AG09309 (cell line): ENCODE results near the gene KLF15.

Experiments
- DNase-seq: peaks from one replicate; pipeline ENCODE4 v3.0.0-alpha.2; 2010; ENCODE audit warnings: low read depth
- H3K4me3 ChIP-seq: 2 replicates; pipeline ENCODE4 v1.5.1; 2011; ENCODE audit warnings: mild to moderate bottlenecking, low read depth, low read length, moderate library complexity; ENCODE audit not compliant: control insufficient read depth
- TF ChIP-seq, protein P1 (sequence below): IDR thresholded peaks from 2 replicates; pipeline ENCODE4 v1.5.1; 2011; ENCODE audit warnings: mild to moderate bottlenecking, low read depth, low read length, inconsistent platforms; ENCODE audit not compliant: insufficient read depth, control insufficient read depth; ENCODE audit errors: missing control alignments

Gene KLF15

DNA sequence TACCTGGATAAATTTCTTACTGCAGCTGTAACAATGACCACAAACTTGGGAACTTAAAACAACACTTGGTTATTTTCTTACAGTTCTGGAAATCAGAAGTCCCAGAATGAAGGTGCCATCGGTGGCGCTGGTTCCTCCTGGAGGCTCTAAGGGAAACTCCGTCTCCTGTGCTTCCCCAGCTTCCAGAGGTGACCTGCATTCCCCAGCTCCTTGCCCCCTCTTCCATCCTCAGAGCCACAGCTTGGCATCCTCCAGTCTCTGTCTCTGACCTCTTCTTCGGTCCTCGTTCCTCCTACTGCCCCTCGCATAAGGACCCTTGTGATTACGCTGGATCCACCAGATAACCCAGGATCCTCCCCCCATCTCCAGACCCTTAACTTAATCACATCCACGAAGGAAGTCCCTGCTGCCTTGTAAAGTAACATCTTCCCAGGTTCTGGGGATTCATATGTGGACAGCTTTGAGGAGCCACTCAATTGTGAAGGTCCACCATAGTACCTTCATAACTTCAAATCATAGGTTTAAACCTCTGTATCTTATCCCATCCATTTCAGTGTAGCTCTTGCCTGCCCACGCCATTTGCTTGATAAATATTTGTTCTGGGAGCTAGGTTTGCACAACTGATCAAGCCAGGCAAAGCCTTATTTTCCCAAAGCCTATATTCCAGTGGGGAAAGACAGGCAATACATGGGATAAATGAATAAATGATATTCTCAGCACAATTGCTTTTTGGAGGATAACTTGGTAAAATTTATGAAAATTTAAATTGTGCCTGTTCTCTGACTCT lies 34.8 kb downstream of the KLF15 start:
- no peak for DNase-seq
- H3K4me3 ChIP-seq, result no peak overlapping the region
- TF ChIP-seq, protein P1, sequence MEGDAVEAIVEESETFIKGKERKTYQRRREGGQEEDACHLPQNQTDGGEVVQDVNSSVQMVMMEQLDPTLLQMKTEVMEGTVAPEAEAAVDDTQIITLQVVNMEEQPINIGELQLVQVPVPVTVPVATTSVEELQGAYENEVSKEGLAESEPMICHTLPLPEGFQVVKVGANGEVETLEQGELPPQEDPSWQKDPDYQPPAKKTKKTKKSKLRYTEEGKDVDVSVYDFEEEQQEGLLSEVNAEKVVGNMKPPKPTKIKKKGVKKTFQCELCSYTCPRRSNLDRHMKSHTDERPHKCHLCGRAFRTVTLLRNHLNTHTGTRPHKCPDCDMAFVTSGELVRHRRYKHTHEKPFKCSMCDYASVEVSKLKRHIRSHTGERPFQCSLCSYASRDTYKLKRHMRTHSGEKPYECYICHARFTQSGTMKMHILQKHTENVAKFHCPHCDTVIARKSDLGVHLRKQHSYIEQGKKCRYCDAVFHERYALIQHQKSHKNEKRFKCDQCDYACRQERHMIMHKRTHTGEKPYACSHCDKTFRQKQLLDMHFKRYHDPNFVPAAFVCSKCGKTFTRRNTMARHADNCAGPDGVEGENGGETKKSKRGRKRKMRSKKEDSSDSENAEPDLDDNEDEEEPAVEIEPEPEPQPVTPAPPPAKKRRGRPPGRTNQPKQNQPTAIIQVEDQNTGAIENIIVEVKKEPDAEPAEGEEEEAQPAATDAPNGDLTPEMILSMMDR, result no peak

DNA sequence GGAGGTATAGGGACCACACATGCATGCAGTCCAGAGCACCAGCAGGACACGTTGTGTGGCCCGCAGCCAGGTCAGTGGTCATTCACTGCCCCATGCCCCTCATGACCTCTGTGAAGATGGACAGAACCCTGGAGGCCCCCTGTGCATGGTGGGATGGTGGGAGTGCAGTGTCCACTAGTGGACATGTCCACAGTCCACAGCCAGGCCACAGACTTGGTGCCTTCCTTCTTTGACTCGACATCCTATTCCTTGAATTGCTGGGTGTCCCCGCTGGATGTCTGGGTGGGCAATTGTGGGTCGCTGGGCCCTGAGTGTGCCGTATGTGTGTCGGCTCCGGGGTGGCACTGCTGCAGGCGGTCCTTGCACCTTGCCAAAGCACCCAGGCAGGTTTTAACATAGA lies 35.7 kb downstream of the KLF15 start:
- no peak for DNase-seq
- no peak overlapping the region for H3K4me3 ChIP-seq
- TF ChIP-seq, protein P1, result no peak

DNA sequence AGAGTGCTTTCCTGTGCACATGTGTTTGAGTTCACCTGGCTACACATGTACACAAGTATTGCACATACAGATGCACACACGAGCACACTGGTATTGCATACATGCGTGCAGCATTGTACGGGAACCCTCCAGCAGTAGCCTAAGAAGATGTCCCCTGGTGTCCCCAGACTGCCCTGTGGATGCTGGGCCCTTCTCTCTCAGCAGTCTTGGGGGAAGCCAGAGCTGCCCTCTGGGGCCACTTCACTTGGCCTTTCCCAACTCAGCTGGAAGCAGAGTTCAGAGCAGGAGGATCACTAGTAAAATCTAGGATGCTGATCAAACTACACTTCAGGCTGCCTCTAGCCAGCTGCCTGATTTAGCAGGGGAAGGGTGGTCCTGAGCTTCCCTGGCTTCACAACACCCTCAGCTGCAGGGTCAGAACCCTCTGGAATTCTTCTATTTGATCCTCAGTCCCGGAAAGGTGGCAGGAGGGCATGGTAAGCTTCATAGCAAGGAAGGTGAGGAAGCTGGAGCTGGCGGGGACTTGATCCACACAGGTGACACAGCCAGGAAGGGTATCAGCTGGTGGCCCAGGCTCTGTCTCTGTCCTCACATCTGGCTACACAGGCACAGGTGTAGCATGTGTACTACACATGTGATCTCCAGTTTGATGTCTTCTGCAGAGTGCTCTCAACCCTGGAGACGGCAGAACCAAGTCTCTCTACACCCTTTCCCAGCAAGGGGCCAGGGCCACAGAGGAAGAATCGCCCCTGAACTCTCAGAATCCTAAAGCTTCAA lies 36.5 kb downstream of the KLF15 start:
- DNase-seq, result no peak
- TF ChIP-seq, protein P1, result no peak
- no peak overlapping the region for H3K4me3 ChIP-seq

DNA sequence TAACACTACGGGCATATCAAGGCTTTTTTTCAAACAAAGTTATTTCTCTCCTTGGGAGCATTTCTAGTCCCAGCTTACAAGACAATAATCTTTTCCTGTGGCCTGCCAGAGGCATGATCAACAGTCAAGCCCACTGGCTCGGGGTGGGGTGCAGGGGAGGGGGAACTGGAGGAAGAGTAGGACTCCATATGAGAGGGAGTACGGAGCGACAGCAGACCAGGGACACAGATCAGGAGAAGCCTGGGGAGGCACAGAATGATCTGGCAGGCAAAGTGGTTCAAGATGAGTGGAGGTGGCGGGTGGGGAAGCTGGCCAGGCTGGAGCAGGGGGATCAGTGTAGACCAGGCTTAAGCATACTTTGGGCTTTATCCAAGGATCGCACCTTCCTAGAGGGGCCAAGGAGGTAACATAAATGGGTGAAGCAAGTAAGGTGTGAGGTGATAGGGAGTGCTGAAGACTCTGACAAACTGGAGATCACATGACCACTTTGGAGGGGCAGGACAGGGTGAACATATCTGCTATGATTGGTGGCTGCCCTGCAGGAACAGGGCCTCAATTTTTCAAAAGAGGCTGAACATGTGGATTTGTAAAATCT lies 37.4 kb downstream of the KLF15 start:
- no peak for DNase-seq
- TF ChIP-seq, protein P1, result no peak
- no peak overlapping the region for H3K4me3 ChIP-seq

DNA sequence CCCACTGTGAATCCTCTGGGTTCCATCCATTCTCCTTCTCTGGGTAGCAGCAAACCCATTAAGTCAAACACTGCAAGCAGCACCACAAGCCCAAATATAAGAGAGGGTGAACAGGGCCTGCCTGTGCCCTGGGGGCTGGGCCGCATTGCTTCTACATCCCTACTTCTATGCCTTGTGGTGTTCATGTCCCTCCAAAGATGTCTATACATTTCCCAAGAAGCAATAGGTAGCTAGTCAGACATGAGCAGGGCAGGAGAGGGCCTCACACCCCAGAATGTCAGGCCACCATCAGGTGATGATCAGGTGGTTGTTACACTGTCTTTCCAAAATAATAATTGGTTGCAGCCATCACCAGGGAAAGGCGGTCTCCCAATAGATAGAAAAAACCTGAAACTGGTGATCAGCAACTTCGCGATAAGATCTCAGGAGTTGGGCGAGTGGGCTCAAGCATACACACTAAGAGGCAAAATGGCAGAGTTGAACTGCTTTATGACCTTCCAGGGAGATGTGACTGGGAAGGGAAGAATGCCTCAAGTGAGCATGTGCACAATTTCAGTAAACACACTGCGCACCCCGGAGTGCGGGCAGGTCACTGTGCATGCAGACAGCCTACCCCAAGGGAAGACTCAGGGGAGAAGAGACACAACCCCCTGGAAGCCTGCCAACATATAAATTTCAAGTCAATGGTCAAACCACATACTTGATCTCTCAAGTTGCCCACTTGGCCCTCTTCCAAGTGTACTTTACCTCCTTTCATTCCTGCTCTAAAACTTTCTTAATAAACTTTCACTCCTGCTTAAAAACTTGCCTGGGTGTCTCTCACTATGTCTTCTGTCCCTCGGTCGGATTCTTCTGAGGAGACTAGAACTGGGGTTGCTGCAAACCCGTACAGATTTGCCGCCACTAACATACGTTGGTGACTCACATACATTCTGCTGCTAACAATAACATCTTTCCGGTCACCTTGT lies 39.9 kb downstream of the KLF15 start:
- no peak overlapping the region for H3K4me3 ChIP-seq
- no peak for DNase-seq
- TF ChIP-seq, protein P1, result no peak

DNA sequence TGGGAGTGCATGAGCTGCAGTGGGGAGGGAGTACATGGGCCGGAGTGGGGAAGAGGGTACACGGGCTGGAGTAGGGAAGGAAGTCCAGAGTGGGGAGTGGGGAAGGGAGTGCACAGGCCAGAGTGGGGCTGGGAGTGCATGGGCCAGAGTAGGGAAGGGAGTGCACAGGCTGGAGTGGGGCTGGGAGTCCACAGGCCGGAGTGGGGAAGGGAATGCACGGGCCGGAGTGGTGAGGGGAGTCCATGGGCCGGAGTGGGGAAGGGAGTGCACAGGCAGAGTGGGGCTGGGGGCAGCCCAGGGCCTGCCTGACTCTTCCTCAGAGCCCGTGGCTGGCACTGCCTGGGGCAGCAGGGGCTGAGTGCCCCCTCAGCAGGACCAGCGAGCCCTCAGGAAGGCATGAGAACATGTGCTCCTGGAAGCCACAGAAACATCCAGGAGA lies 40.7 kb downstream of the KLF15 start:
- TF ChIP-seq, protein P1, result no peak
- no peak for DNase-seq
- H3K4me3 ChIP-seq, result no peak overlapping the region
